ENCODE results near the gene DNAH2. TPM values are rescaled to one million over a fixed set of nuclear protein-coding genes. Genes with fewer than 3 reads are reported as not detected.

The DNAH2 gene
- total and polyA plus RNA-seq, 11 donors, result 0.02 to 0.56 (median 0.05) TPM; not detected in 4

GRCh38 chr17:7755095-7755890, 37.7 kb downstream of the DNAH2 start:
- DNase-seq, result no peak
- no peaks in the 10 kb centered on the region for H3K27me3 ChIP-seq
- intact Hi-C loops (cut with DNase I), result no loop called here
- H3K4me1 ChIP-seq, result no peaks in the 10 kb centered on the region
- H3K9me3 ChIP-seq, result peaks cover 0 to 2% (median 0%) of the 10 kb centered on the region in 12 donors
- no peak for ATAC-seq
- 55 to 69% (median 61%) methylated on average over 9 of the region's 9 CpGs for WGBS, 4 donors
- no peak overlapping the region for H3K27ac ChIP-seq
- TF ChIP-seq CTCF (IDR thresholded peaks at IDR 0.05), result no peak
- no peak for TF ChIP-seq POLR2A (IDR thresholded peaks at IDR 0.05)
- no peaks in the 10 kb centered on the region for H3K36me3 ChIP-seq
- H3K4me3 ChIP-seq, result no peak overlapping the region

GRCh38 chr17:7756968-7757367, 39.4 kb downstream of the DNAH2 start:
- no peak overlapping the region for H3K4me3 ChIP-seq
- no peaks in the 10 kb centered on the region for H3K4me1 ChIP-seq
- DNase-seq (no peak), ATAC-seq (no peak)
- intact Hi-C loops (cut with DNase I), result no loop called here
- TF ChIP-seq CTCF (IDR thresholded peaks at IDR 0.05) (no peak), POLR2A (IDR thresholded peaks at IDR 0.05) (no peak)
- H3K27ac ChIP-seq, result no peak overlapping the region
- H3K36me3 ChIP-seq, result no peaks in the 10 kb centered on the region
- H3K9me3 ChIP-seq, result no peaks in the 10 kb centered on the region
- 88 to 91% (median 89%) methylated on average over 14 of the region's 14 CpGs for WGBS, 4 donors
- H3K27me3 ChIP-seq, result no peaks in the 10 kb centered on the region

GRCh38 chr17:7763919-7764318, 46.4 kb downstream of the DNAH2 start:
- no peak for ATAC-seq
- H3K4me1 ChIP-seq, result no peaks in the 10 kb centered on the region
- 80 to 84% (median 83%) methylated on average over 9 to 16 of the region's 16 CpGs for whole genome bisulfite sequencing, 4 donors

More at GRCh38 chr17:7763919-7764318, 46.4 kb downstream of the DNAH2 start:
- intact Hi-C loops (cut with DNase I), result no loop called here
- TF ChIP-seq CTCF (IDR thresholded peaks at IDR 0.05) (no peak), POLR2A (IDR thresholded peaks at IDR 0.05) (no peak)
- Histone ChIP-seq H3K4me3 (no peak overlapping the region), H3K27me3 (peaks cover 0 to 4% (median 0%) of the 10 kb centered on the region in 9 donors), H3K9me3 (no peaks in the 10 kb centered on the region), H3K36me3 (no peaks in the 10 kb centered on the region), H3K27ac (no peak overlapping the region)
- DNase-seq, result no peak
